NCI-H460 (cell line): ENCODE data around the gene NAXD. TPM values are rescaled to one million over a fixed set of nuclear protein-coding genes. Genes with fewer than 3 reads are reported as not detected.

Source experiments
- DNase-seq: peaks from one replicate; pipeline ENCODE4 v3.0.0-alpha.2; 2016; ENCODE audit warnings: low read depth; ENCODE audit errors: extremely low read depth
- total RNA-seq: library from RNA; depleted of rRNA; stranded (reverse); fragments of >200 nt; shearing (Covaris generic); gene quantifications from 2 replicates; pipeline ENCODE4 v1.2.3, GENCODE V29; 2014; rRNA removed

NAXD gene
- total RNA-seq, 1 experiment from 2014 or later: 20.9 TPM

DNA sequence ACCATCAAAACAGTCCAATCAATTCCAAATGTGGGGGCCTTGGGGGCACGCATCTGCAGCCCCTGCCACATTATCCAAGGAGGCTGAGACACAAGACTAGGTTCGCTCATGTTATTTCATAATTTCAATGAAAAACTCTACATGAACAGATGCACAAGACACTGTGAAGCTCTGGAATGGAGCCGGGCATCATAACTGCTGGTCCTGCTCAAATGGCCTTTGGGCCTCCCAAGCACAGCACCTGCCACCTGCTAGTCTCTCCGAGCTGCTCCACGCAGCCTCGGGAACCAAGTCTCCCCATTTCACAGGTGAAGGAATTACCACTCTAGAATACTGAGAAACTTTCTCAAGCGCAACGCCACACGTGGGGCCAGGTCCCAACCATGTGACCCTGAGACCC, 73.7 kb downstream of the NAXD start:
- no peak for DNase-seq

Other genes starting within 250 kb of the NAXD start
- gene RAB20, start 53.8 kb upstream of the NAXD start, total RNA-seq: 88.6 and 92.0 TPM in 2 replicates
- gene CARS2, start 90.6 kb downstream of the NAXD start, total RNA-seq: 33.3 and 34.9 TPM in 2 replicates
- 6.9 and 11.1 TPM in 2 replicates for gene ING1, start 98.2 kb downstream of the NAXD start, total RNA-seq